ENCODE data around the gene RNASEH2B. TPM values are rescaled to one million over a fixed set of nuclear protein-coding genes. Genes with fewer than 3 reads are reported as not detected.

The RNASEH2B gene
- total RNA-seq, 2 experiments from 2014 or later: 225 to 322 TPM

- DNase-seq (ENCODE audit: low spot score): peak; percentile 51
- no TSS peak for BruUV-seq (replicated peaks)
- H2AFZ ChIP-seq (ENCODE audit: low read length): peak overlapping the region; percentile 64; the same call in 1 of the 2 replicates
- peak overlapping the region; percentile 56 for H3K4me3 ChIP-seq (ENCODE audit: low read depth, low read length, poor library complexity, severe bottlenecking)
- ChIA-PET POLR2A (interaction anchor here (0.6 to 8.6 kb wide), 7 partner anchors 9 to 810 kb away, joined by 3 to 226 read pairs (median 4); partner anchors contain the start of gene RNASEH2B), CTCF (ENCODE audit: unreplicated experiment) (interaction anchor here (1.4 to 1.8 kb wide), 2 partner anchors 14 to 18 kb away, joined by 5 to 8 read pairs; no protein-coding TSS in a partner anchor)
- TF ChIP-seq, protein P1, sequence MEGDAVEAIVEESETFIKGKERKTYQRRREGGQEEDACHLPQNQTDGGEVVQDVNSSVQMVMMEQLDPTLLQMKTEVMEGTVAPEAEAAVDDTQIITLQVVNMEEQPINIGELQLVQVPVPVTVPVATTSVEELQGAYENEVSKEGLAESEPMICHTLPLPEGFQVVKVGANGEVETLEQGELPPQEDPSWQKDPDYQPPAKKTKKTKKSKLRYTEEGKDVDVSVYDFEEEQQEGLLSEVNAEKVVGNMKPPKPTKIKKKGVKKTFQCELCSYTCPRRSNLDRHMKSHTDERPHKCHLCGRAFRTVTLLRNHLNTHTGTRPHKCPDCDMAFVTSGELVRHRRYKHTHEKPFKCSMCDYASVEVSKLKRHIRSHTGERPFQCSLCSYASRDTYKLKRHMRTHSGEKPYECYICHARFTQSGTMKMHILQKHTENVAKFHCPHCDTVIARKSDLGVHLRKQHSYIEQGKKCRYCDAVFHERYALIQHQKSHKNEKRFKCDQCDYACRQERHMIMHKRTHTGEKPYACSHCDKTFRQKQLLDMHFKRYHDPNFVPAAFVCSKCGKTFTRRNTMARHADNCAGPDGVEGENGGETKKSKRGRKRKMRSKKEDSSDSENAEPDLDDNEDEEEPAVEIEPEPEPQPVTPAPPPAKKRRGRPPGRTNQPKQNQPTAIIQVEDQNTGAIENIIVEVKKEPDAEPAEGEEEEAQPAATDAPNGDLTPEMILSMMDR (conservative IDR thresholded peaks at IDR 0.05; ENCODE audit: low read length): no peak
- no peak for TF ChIP-seq EZH2phosphoT487 (IDR thresholded peaks at IDR 0.05; ENCODE audit: borderline replicate concordance, low read depth, low read length)
- H3K4me1 ChIP-seq (ENCODE audit: insufficient read depth, low read length, poor library complexity, severe bottlenecking): peaks cover 99% of the 10 kb centered on the region
- no peaks in the 10 kb centered on the region; the same call in 1 of the 2 replicates for H3K9me3 ChIP-seq (ENCODE audit: low read length)
- H4K20me1 ChIP-seq (ENCODE audit: insufficient read depth, low read length): no peaks in the 10 kb centered on the region
- no peaks in the 10 kb centered on the region for H3K79me2 ChIP-seq (ENCODE audit: insufficient read depth, low read depth, low read length)
- H3K9me2 ChIP-seq (ENCODE audit: insufficient read depth, low read length): no peaks in the 10 kb centered on the region
- peak overlapping the region; percentile 74 for H3K4me2 ChIP-seq (ENCODE audit: low read length)
- H3K27ac ChIP-seq (ENCODE audit: low read depth, low read length, poor library complexity, severe bottlenecking): peak overlapping the region; percentile 96
- H3K36me3 ChIP-seq (ENCODE audit: insufficient read depth, low read length): peaks cover 9% of the 10 kb centered on the region; the same call in 1 of the 2 replicates
- intact Hi-C loops (cut with micrococcal nuclease; ENCODE audit: unreplicated experiment): loop anchor here (5.0 to 10.0 kb wide), 2 partner anchors 767 to 931 kb away; no protein-coding TSS in a partner anchor
Observed at GRCh38 chr13:50894012-50894411, 15.6 kb upstream of the RNASEH2B start.

DNA sequence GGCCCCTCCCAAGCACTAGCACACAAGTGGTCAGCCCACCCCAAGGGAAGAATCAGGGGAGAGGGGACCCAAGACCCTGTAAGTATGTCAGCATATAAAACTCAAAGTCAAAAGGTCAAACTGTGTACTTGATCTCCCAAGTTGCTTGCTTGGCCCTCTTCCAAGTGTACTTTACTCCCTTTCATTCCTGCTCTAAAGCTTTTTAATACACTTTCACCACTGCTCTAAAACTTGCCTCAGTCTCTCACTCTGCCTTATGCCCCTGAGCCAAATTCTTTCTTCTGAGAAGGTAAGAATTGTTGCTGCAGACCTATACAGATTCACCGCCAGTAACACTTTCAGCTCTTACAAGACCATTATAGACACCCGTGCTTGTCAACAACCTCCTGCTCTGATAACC lies 15.1 kb upstream of the RNASEH2B start:
- POLR2A ChIA-PET: interaction anchor here (0.8 to 8.6 kb wide), 5 partner anchors 9 to 88 kb away, joined by 3 to 226 read pairs (median 5); partner anchors contain the start of gene RNASEH2B
- peak overlapping the region; percentile 96 for H3K27ac ChIP-seq (ENCODE audit: low read depth, low read length, poor library complexity, severe bottlenecking)
- no peak for DNase-seq (ENCODE audit: low spot score)

More for the DNA sequence above, 15.1 kb upstream of the RNASEH2B start:
- Histone ChIP-seq H4K20me1 (ENCODE audit: insufficient read depth, low read length) (no peaks in the 10 kb centered on the region), H3K9me3 (ENCODE audit: low read length) (no peaks in the 10 kb centered on the region; the same call in 1 of the 2 replicates), H3K4me1 (ENCODE audit: insufficient read depth, low read length, poor library complexity, severe bottlenecking) (peaks cover 99% of the 10 kb centered on the region), H3K36me3 (ENCODE audit: insufficient read depth, low read length) (peaks cover 9% of the 10 kb centered on the region; the same call in 1 of the 2 replicates), H3K79me2 (ENCODE audit: insufficient read depth, low read depth, low read length) (no peaks in the 10 kb centered on the region), H3K4me3 (ENCODE audit: low read depth, low read length, poor library complexity, severe bottlenecking) (peak overlapping the region; percentile 56), H3K9me2 (ENCODE audit: insufficient read depth, low read length) (no peaks in the 10 kb centered on the region), H3K4me2 (ENCODE audit: low read length) (peak overlapping the region; percentile 74), H2AFZ (ENCODE audit: low read length) (peak overlapping the region; percentile 64; the same call in 1 of the 2 replicates)
- no TSS peak for BruUV-seq (replicated peaks)
- TF ChIP-seq EZH2phosphoT487 (IDR thresholded peaks at IDR 0.05; ENCODE audit: borderline replicate concordance, low read depth, low read length): no peak
- TF ChIP-seq, protein P1 (conservative IDR thresholded peaks at IDR 0.05; ENCODE audit: low read length): no peak
- CTCF ChIA-PET (ENCODE audit: unreplicated experiment): interaction anchor here (1.4 to 1.8 kb wide), 2 partner anchors 13 to 17 kb away, joined by 5 to 8 read pairs; no protein-coding TSS in a partner anchor
- intact Hi-C loops (cut with micrococcal nuclease; ENCODE audit: unreplicated experiment): loop anchor here (5.0 to 10.0 kb wide), 2 partner anchors 767 to 930 kb away; no protein-coding TSS in a partner anchor
